Activated CD4-positive, alpha-beta T cell treated with anti-CD3 and anti-CD28 coated beads, Interleukin-2, amount 10 ng/mL, durations not matched to agents 24 days and 14 days (primary cell): ENCODE measurements around the gene SOD1. TPM values are rescaled to one million over a fixed set of nuclear protein-coding genes. Genes with fewer than 3 reads are reported as not detected.
"Not testable (repeated sequence)": the region's sequence is repeated elsewhere in the genome, so short reads cannot be mapped to it uniquely, and the experiment has no call there.

Source experiments
- DNase-seq: peaks from one replicate; pipeline ENCODE4 v3.0.0; 2022
- H3K27ac Mint-ChIP-seq: one replicate; pipeline ENCODE4 v1.8.0; 2022; ENCODE audit warnings: mild to moderate bottlenecking, mixed read lengths
- H3K27me3 Mint-ChIP-seq: one replicate; pipeline ENCODE4 v1.8.0; 2022; ENCODE audit warnings: mixed read lengths
- H3K36me3 Mint-ChIP-seq: one replicate; pipeline ENCODE4 v1.8.0; 2022; ENCODE audit warnings: low read depth, mild to moderate bottlenecking, mixed read lengths
- H3K4me1 Mint-ChIP-seq: one replicate; pipeline ENCODE4 v1.8.0; 2021; ENCODE audit warnings: mixed read lengths
- H3K4me3 Mint-ChIP-seq: one replicate; pipeline ENCODE4 v1.8.0; 2022; ENCODE audit warnings: mild to moderate bottlenecking, moderate library complexity, mixed read lengths
- H3K9me3 Mint-ChIP-seq: one replicate; pipeline ENCODE4 v1.8.0; 2021; ENCODE audit warnings: mixed read lengths
- intact Hi-C: fragments of 100-400 bp; cut with micrococcal nuclease; formaldehyde crosslinking; loops from one replicate; pipeline ENCODE4 v1.15.1; 2023
- total RNA-seq: library from RNA; stranded (reverse); gene quantifications from 2 replicates; pipeline ENCODE4 v1.2.3, GENCODE V29; 2022

Gene SOD1
- total RNA-seq, 1 donor from 2014 or later, result 336 TPM

DNA sequence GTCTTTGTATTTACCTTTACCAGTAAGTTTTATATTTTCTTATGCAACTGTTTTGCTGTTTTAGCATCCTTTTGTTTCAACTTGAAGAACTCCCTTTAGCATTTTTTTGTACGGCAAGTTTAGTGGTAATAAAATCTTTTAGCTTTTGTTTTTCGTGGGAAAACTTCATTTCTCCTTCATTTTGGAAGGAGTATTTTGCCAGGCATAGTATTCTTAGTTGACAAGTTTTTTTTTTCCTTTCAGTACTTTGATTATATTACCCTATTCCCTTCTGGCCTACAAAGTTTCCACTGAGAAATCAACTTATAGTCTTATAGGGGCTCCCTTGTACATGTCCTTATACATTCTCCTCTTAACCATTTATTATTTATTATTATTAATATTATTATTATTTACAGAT lies 22.6 kb upstream of the SOD1 start:
- Mint-ChIP-seq H3K36me3 (no peaks in the 10 kb centered on the region), H3K4me1 (no peaks in the 10 kb centered on the region), H3K27me3 (peaks cover 2% of the 10 kb centered on the region), H3K9me3 (no peaks in the 10 kb centered on the region), H3K4me3 (no peak overlapping the region), H3K27ac (no peak overlapping the region)
- intact Hi-C loops, result no loop called here
- no peak for DNase-seq

DNA sequence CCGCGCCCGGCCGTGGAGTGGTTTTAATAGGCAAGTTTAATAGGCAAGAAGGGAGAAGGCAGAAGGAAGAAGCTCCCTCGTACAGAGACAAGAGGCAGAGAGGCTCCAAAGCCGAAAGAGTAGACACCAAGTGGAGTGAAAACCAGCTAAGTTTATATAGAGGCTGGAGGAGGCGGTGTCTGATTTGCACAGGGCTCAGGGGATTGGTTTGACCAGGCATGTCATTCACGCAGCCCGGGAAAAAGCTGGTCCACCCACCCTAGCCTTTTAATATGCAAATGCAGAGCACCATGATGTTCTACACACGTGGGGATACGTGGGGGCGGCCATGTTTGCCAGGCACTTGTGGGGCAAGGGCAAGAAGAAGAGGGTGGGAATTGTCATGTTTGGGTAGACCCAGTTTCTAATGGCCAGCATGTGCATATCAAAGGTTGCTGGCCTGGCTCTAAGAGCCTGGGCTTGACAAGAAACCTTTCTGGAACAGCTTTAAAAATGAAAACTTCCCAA lies 18.0 kb upstream of the SOD1 start:
- Mint-ChIP-seq H3K9me3 (no peaks in the 10 kb centered on the region), H3K4me3 (no peak overlapping the region), H3K27ac (no peak overlapping the region)

DNA sequence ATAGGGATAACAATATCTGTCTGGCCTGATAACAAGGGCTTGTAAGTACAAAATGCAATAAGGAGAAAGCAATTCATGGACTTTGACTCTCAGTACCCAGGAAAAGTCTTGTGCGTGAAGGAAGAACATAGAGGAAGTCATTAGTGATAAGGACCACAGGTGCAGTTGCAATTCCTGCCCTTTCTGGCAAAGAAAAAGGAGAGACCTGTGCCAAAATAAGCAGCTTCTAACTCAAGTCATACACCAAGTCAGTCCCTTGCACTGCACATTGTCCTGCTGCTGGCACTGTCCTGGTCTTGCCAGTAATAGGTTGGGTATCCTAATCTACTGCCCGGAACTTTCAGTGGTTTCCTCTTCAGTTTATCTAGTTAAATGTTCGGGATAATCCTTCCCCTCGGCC lies 14.8 kb upstream of the SOD1 start:
- Mint-ChIP-seq H3K4me1 (no peaks in the 10 kb centered on the region), H3K36me3 (no peaks in the 10 kb centered on the region), H3K27ac (no peak overlapping the region), H3K9me3 (no peaks in the 10 kb centered on the region), H3K27me3 (peaks cover 4% of the 10 kb centered on the region), H3K4me3 (no peak overlapping the region)
- intact Hi-C loops, result no loop called here
- no peak for DNase-seq

More for the DNA sequence above, 18.0 kb upstream of the SOD1 start:
- no peaks in the 10 kb centered on the region for H3K36me3 Mint-ChIP-seq
- no peaks in the 10 kb centered on the region for H3K4me1 Mint-ChIP-seq
- intact Hi-C loops, result no loop called here
- DNase-seq, result no peak
- peaks cover 2% of the 10 kb centered on the region for H3K27me3 Mint-ChIP-seq

DNA sequence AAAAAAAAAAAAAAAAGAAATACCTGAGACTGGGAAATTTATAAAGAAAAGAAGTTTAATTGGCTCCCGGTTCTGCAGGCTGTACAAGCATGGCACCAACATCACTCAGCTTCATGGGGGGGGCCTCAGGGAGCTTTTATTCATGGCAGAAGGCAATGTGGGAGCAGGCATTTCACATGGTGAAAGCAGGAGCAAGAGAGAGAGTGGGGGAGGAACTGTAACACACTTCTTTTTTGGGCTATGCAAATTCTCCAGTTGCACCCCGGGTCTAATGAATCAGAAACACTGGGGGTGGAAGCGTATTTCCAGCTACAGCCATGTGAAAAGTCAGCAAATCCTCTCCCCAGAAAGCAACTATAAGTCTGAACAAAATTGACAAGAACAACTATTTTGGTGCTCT lies 11.8 kb upstream of the SOD1 start:
- H3K9me3 Mint-ChIP-seq, result no peaks in the 10 kb centered on the region
- peaks cover 6% of the 10 kb centered on the region for H3K27me3 Mint-ChIP-seq
- H3K36me3 Mint-ChIP-seq, result no peaks in the 10 kb centered on the region
- DNase-seq, result no peak
- no peak overlapping the region for H3K27ac Mint-ChIP-seq
- no peak overlapping the region for H3K4me3 Mint-ChIP-seq
- no peaks in the 10 kb centered on the region for H3K4me1 Mint-ChIP-seq
- intact Hi-C loops, result no loop called here

DNA sequence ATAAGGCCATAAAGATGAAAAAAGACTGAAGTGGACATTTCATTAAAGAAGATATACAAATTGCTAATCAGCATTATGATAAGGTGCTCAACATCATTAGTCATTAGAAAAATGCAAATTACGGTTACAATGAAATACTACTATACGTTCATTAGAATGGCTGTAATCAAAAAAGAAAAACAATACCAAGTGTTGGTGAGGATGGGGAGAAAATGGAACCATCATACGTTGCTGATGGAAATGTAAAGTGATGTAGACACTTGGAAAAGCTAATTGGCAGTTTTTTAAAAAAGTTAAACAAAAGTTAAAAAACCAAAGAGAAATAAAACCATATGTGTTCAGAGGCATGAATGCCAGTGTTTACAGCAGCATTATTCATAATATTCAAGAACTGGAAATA lies 8.6 kb upstream of the SOD1 start:
- no peak for DNase-seq
- peaks cover 6% of the 10 kb centered on the region for H3K27me3 Mint-ChIP-seq
- no peaks in the 10 kb centered on the region for H3K9me3 Mint-ChIP-seq
- no peak overlapping the region for H3K4me3 Mint-ChIP-seq
- H3K36me3 Mint-ChIP-seq, result no peaks in the 10 kb centered on the region
- H3K27ac Mint-ChIP-seq, result no peak overlapping the region
- intact Hi-C loops, result no loop called here
- H3K4me1 Mint-ChIP-seq, result peaks cover 16% of the 10 kb centered on the region

DNA sequence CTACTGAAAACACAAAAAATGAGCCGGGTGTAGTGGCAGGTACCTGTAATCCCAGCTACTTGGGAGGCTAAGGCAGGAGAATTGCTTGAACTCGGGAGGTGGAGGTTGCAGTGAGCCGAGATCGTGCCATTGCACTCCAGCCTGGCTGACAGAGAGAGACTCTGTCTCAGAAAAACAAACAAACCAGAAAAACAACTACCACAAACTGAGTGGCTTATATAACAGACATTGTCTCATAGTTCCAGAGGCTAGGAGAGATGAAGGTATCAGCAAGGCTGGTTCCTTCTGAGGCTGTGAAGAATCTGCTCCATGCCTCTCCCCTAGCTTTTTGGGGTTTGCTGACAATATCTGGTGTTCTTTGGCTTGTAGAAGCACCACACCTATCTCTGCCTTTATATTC lies 8.0 kb upstream of the SOD1 start:
- H3K27me3 Mint-ChIP-seq, H3K4me3 Mint-ChIP-seq, H3K9me3 Mint-ChIP-seq, intact Hi-C loops, H3K36me3 Mint-ChIP-seq, DNase-seq, H3K27ac Mint-ChIP-seq: not testable (repeated sequence)
- H3K4me1 Mint-ChIP-seq, result peaks cover 21% of the 10 kb centered on the region

DNA sequence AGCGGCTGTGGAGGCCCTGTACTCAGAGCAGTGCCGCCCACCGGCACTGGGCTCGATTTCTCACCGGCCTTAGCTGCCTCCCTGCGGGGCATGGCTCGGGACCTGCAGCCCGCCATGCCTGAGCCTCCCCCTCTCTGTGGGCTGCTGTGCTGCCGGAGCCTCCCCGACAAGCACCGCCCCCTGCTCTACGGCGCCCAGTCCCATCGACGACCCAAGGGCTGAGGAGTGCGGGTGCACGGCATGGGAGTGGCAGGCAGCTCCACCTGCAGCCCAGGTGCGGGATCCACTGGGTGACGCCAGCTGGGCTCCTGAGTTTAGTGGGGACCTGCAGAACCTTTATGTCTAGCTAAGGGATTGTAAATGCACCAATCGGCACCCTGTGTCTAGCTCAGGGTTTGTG lies 5.2 kb upstream of the SOD1 start:
- Mint-ChIP-seq H3K36me3 (peaks cover 2% of the 10 kb centered on the region), H3K4me3 (no peak overlapping the region), H3K27me3 (peaks cover 3% of the 10 kb centered on the region), H3K9me3 (peaks cover 3% of the 10 kb centered on the region), H3K27ac (no peak overlapping the region), H3K4me1 (peaks cover 31% of the 10 kb centered on the region)
- no peak for DNase-seq
- intact Hi-C loops, result no loop called here

DNA sequence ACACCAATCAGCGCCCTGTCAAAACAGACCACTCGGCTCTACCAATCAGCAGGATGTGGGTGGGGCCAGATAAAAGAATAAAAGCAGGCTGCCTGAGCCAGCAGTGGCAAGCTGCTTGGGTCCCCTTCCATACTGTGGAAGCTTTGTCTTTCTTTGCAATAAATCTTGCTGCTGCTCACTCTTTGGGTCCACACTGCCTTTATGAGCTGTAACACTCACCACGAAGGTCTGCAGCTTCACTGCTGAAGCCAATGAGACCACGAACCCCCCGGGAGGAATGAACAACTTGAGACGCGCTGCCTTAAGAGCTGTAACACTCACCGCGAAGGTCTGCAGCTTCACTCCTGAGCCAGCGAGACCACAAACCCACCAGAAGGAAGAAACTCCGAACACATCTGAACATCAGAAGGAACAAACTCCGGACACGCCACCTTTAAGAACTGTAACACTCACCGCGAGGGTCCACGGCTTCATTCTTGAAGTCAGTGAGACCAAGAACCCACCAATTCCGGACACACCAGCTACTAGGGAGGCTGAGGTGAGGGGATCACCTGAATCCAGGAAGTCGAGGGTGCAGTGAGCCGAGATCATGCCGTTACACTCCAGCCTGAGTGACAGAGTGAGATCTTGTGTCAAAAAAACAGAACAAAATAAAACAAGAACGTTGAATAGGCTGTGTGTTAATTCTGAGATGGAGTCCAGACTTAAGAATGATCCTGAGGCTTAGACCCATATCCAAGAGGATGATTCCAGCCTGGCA lies 4.5 kb upstream of the SOD1 start:
- not testable (repeated sequence) for H3K36me3 Mint-ChIP-seq, H3K27me3 Mint-ChIP-seq, H3K9me3 Mint-ChIP-seq
- Mint-ChIP-seq H3K4me3 (peak overlapping the region; percentile 71), H3K4me1 (peaks cover 31% of the 10 kb centered on the region), H3K27ac (peak overlapping the region; percentile 23)
- intact Hi-C loops, result loop anchor here (5.0 kb wide), 1 partner anchor 313 kb away; the partner anchor contains the start of gene TIAM1
- DNase-seq, result peak; percentile 66

DNA sequence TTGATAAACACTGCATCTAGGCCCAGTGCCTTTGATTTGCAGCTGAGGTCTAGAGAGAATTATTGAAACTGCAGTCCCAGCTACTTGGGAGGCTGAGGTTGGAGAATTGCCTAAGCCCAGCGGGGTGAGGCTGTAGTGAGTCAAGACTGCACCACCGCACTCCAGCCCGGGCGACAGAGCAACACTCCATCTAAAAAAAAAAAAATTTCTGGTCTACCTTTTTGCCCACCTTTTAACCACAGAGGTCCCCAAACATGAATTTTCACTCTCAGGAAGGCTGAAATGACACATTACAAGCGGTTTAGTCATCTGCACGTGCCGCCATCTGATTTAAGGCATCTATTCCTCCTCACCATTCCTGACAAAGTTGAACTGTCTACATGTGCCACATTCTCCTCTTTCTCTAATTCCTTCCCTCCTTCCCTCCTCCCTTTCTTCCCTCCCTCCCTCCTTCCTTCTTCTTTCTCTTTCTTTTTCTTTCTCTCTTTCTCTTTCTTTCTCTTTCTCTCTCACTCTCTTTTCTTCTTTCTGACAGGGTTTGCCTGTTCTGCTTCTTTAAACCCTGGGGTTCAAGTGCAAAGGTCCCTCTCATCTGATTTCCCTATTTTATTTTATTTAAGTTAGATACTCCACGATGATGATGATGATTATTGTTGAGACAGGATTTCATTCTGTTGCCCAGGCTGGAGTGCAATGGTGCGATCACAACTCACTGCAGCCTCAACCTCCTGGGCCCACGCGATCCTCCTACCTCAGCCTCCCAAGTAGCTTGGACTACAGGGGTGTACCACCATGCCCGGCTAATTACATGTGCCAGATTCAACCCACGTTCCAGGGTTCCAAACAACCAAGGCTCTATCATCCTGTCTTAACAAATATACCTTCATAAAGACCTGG lies 3.0 kb upstream of the SOD1 start:
- Mint-ChIP-seq H3K9me3 (peaks cover 3% of the 10 kb centered on the region), H3K4me3 (peak overlapping the region; percentile 18), H3K36me3 (peaks cover 14% of the 10 kb centered on the region), H3K4me1 (peaks cover 44% of the 10 kb centered on the region), H3K27me3 (no peaks in the 10 kb centered on the region), H3K27ac (peak overlapping the region; percentile 54)
- no peak for DNase-seq
- intact Hi-C loops, result loop anchor here (5.0 kb wide), 1 partner anchor 314 kb away; the partner anchor contains the start of gene TIAM1

DNA sequence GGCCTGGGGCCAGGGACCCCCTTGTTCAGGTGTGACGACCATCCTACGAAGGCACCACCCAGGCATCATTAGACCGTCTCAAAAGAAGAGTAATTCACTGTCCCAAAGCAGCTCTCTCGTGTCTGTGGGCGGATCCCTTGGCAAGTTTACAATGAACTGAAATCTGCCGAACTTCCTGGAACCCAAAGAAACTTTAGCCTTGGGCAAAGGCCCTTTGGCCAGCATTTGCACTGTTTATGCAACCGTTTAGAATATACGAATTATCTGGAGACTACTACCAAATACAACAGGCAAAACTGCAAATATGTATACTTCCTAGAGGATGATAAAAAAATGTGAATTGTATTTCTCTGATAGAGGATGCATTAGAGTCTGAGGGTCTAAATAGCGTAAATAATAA lies 1.4 kb upstream of the SOD1 start:
- no peak overlapping the region for H3K4me3 Mint-ChIP-seq
- intact Hi-C loops, result loop anchor here (2.0 to 5.0 kb wide), 3 partner anchors 103 to 939 kb away; partner anchors contain the start of genes KRTAP21-3 and TIAM1
- peaks cover 3% of the 10 kb centered on the region for H3K9me3 Mint-ChIP-seq
- no peak for DNase-seq
- H3K4me1 Mint-ChIP-seq, result peaks cover 58% of the 10 kb centered on the region
- H3K36me3 Mint-ChIP-seq, result peaks cover 28% of the 10 kb centered on the region
- no peaks in the 10 kb centered on the region for H3K27me3 Mint-ChIP-seq
- H3K27ac Mint-ChIP-seq, result no peak overlapping the region

DNA sequence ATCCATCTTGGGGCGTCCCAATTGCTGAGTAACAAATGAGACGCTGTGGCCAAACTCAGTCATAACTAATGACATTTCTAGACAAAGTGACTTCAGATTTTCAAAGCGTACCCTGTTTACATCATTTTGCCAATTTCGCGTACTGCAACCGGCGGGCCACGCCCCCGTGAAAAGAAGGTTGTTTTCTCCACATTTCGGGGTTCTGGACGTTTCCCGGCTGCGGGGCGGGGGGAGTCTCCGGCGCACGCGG lies 282 bp upstream of the SOD1 start:
- intact Hi-C loops, result loop anchor here (1.0 to 5.0 kb wide), 6 partner anchors 73 to 940 kb away; partner anchors contain the start of genes KRTAP21-3, SCAF4 and TIAM1
- peaks cover 36% of the 10 kb centered on the region for H3K36me3 Mint-ChIP-seq
- H3K4me1 Mint-ChIP-seq, result peaks cover 63% of the 10 kb centered on the region
- peak overlapping the region; percentile 100 for H3K27ac Mint-ChIP-seq
- peak overlapping the region; percentile 94 for H3K4me3 Mint-ChIP-seq
- DNase-seq, result no peak
- H3K9me3 Mint-ChIP-seq, result peaks cover 3% of the 10 kb centered on the region
- no peaks in the 10 kb centered on the region for H3K27me3 Mint-ChIP-seq

DNA sequence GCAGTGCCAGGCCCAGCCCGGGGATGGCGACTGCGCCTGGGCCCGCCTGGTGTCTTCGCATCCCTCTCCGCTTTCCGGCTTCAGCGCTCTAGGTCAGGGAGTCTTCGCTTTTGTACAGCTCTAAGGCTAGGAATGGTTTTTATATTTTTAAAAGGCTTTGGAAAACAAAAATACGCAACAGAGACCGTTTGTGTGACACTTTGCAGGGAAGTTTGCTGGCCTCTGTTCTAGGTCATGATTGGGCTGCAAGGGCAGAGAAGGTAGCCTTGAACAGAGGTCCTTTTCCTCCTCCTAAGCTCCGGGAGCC lies 719 bp downstream of the SOD1 start:
- Mint-ChIP-seq H3K9me3 (peaks cover 3% of the 10 kb centered on the region), H3K4me3 (peak overlapping the region; percentile 96)
- no peak for DNase-seq

DNA sequence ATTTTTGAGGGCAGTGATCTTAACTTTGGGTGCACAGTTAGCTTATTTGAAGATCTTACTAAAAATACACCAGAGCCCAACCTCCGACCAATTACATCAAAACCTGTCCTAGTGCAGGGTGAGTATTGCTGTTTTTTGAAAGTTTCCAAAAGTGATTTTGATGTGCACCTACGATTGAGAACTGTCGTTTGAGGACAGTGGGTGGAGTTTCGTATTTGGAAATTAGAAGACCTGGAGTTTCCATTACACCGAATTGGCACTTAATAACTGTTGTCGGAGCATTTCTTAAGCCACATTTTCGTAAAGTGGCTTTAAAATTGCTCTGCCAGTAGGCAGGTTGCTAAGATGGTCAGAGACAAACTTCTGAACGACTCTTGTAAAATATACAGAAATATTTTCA lies 1.1 kb downstream of the SOD1 start:
- H3K4me1 Mint-ChIP-seq, result peaks cover 63% of the 10 kb centered on the region
- peaks cover 3% of the 10 kb centered on the region for H3K9me3 Mint-ChIP-seq
- peak overlapping the region; percentile 93 for H3K27ac Mint-ChIP-seq
- no peaks in the 10 kb centered on the region for H3K27me3 Mint-ChIP-seq
- no peak for DNase-seq
- intact Hi-C loops, result loop anchor here (10.0 kb wide), 1 partner anchor 614 kb away; the partner anchor contains the start of gene MIS18A
- H3K36me3 Mint-ChIP-seq, result peaks cover 46% of the 10 kb centered on the region
- peak overlapping the region; percentile 96 for H3K4me3 Mint-ChIP-seq

More for the DNA sequence above, 719 bp downstream of the SOD1 start:
- intact Hi-C loops, result loop anchor here (10.0 kb wide), 1 partner anchor 615 kb away; the partner anchor contains the start of gene MIS18A
- H3K27ac Mint-ChIP-seq, result peak overlapping the region; percentile 93
- peaks cover 61% of the 10 kb centered on the region for H3K4me1 Mint-ChIP-seq
- no peaks in the 10 kb centered on the region for H3K27me3 Mint-ChIP-seq
- H3K36me3 Mint-ChIP-seq, result peaks cover 43% of the 10 kb centered on the region
